GM23338 (cell line): Measurements from ENCODE around the gene OSBPL6. TPM values are rescaled to one million over a fixed set of nuclear protein-coding genes. Genes with fewer than 3 reads are reported as not detected.

Experiments used
- CREB1 ChIP-seq: fragments of 250-450 bp; sonication (Bioruptor Pico); IDR thresholded peaks from 2 replicates; pipeline ENCODE4 v1.5.0; 2020; ENCODE audit warnings: low read depth, mild to moderate bottlenecking, moderate library complexity
- ETS1 ChIP-seq: IDR thresholded peaks from 2 replicates; pipeline ENCODE4 v1.6.1; 2016; ENCODE audit warnings: antibody characterized with exemption
- EZH2 ChIP-seq: fragments of 200-600 bp; sonication (generic); IDR thresholded peaks from one replicate; pipeline ENCODE4 v1.8.0; 2017; ENCODE audit warnings: antibody characterized with exemption, mild to moderate bottlenecking, low read depth; ENCODE audit not compliant: unreplicated experiment
- JUNB ChIP-seq: IDR thresholded peaks from one replicate; pipeline ENCODE4 v1.6.1; 2016; ENCODE audit warnings: antibody characterized with exemption; ENCODE audit not compliant: unreplicated experiment
- POLR2AphosphoS5 ChIP-seq: IDR thresholded peaks from 2 replicates; pipeline ENCODE4 v1.6.1; 2016; ENCODE audit warnings: antibody characterized with exemption, low read depth
- ZNF114 ChIP-seq: fragments of 250-450 bp; sonication (Bioruptor Pico); IDR thresholded peaks from 2 replicates; pipeline ENCODE4 v1.5.0; 2020; ENCODE audit warnings: mild to moderate bottlenecking, moderate library complexity
- ZNF331 ChIP-seq: fragments of 250-450 bp; sonication (Bioruptor Pico); IDR thresholded peaks from 2 replicates; pipeline ENCODE4 v1.5.0; 2020; ENCODE audit warnings: low read depth, mild to moderate bottlenecking, moderate library complexity
- ZNF462 ChIP-seq: fragments of 250-450 bp; sonication (Bioruptor Pico); IDR thresholded peaks from 2 replicates; pipeline ENCODE4 v1.5.0; 2020; ENCODE audit warnings: mild to moderate bottlenecking, moderate library complexity
- polyA plus RNA-seq: library from polyadenylated mRNA; unstranded; fragments of >200 nt; fragmentation: Nextera tagmentation; extraction: Ambion mirVana; gene quantifications from 2 replicates; pipeline ENCODE4 v1.2.1, GENCODE V29; 2016
- total RNA-seq: library from RNA; depleted of rRNA; stranded (reverse); fragments of >200 nt; shearing (Covaris generic); gene quantifications from 2 replicates; pipeline ENCODE4 v1.2.3, GENCODE V29; 2014
- TF ChIP-seq, protein P1 (sequence below), 2 experiments: fragments of 200-600 bp in 1 of 2; sonication (generic) in 1 of 2; conservative IDR thresholded peaks; 2 replicates each; pipeline versions ENCODE4 v1.5.1 to v1.6.1; 2016 to 2017; ENCODE audit warnings: antibody characterized with exemption in 2 of 2, low read depth in 2 of 2, mild to moderate bottlenecking in 2 of 2, moderate library complexity in 1 of 2
- TF ChIP-seq, protein P2 (sequence below): IDR thresholded peaks from one replicate; pipeline ENCODE4 v1.6.1; 2018; ENCODE audit warnings: antibody characterized with exemption; ENCODE audit not compliant: unreplicated experiment

OSBPL6 gene
- total and polyA plus RNA-seq, 2 experiments from 2014 or later: 6.0 to 8.5 TPM

DNA sequence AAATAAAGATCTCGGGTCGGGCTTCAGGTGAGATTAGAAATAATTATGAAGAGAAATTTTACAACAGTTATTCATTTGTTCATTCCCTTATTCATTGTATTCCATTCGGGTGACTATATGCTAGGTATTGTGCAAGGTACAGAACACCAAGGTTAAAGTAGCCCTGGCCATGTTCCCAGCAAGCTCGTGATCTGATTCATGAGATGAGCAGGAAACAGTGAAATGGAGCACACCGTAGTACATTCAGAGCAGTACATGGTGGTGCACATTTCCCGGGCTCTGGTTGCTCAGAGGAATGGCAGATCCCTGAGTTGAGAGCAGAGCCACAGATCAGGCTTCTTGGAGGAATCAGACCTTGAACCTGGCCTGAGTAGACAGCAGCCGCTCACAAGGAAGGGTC lies 168.9 kb downstream of the OSBPL6 start (continued):
- TF ChIP-seq ZNF462 (CRISPR knock-in tag) (no peak), CREB1 (no peak), ETS1 (no peak), POLR2AphosphoS5 (no peak), EZH2 (no peak), ZNF331 (CRISPR knock-in tag) (no peak), ZNF114 (CRISPR knock-in tag) (no peak), JUNB (no peak)
- TF ChIP-seq, protein P1, sequence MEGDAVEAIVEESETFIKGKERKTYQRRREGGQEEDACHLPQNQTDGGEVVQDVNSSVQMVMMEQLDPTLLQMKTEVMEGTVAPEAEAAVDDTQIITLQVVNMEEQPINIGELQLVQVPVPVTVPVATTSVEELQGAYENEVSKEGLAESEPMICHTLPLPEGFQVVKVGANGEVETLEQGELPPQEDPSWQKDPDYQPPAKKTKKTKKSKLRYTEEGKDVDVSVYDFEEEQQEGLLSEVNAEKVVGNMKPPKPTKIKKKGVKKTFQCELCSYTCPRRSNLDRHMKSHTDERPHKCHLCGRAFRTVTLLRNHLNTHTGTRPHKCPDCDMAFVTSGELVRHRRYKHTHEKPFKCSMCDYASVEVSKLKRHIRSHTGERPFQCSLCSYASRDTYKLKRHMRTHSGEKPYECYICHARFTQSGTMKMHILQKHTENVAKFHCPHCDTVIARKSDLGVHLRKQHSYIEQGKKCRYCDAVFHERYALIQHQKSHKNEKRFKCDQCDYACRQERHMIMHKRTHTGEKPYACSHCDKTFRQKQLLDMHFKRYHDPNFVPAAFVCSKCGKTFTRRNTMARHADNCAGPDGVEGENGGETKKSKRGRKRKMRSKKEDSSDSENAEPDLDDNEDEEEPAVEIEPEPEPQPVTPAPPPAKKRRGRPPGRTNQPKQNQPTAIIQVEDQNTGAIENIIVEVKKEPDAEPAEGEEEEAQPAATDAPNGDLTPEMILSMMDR (conservative IDR thresholded peaks at IDR 0.05; ENCODE audit: low read depth in 2 of 2): no peak
- TF ChIP-seq, protein P2, sequence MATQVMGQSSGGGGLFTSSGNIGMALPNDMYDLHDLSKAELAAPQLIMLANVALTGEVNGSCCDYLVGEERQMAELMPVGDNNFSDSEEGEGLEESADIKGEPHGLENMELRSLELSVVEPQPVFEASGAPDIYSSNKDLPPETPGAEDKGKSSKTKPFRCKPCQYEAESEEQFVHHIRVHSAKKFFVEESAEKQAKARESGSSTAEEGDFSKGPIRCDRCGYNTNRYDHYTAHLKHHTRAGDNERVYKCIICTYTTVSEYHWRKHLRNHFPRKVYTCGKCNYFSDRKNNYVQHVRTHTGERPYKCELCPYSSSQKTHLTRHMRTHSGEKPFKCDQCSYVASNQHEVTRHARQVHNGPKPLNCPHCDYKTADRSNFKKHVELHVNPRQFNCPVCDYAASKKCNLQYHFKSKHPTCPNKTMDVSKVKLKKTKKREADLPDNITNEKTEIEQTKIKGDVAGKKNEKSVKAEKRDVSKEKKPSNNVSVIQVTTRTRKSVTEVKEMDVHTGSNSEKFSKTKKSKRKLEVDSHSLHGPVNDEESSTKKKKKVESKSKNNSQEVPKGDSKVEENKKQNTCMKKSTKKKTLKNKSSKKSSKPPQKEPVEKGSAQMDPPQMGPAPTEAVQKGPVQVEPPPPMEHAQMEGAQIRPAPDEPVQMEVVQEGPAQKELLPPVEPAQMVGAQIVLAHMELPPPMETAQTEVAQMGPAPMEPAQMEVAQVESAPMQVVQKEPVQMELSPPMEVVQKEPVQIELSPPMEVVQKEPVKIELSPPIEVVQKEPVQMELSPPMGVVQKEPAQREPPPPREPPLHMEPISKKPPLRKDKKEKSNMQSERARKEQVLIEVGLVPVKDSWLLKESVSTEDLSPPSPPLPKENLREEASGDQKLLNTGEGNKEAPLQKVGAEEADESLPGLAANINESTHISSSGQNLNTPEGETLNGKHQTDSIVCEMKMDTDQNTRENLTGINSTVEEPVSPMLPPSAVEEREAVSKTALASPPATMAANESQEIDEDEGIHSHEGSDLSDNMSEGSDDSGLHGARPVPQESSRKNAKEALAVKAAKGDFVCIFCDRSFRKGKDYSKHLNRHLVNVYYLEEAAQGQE: no peak
